HEK293 (cell line): ENCODE data around the gene PDE4D.

Experiments
- CTCF ChIA-PET: fragments of 350-600 bp; formaldehyde crosslinking; extraction: SDS; loops from one replicate; lab custom pipeline; 2021; ENCODE audit warnings: antibody characterized with exemption; lab: Yijun Ruan, JAX
- POLR2A ChIA-PET: fragments of 300-600 bp; formaldehyde crosslinking; extraction: SDS; loops from one replicate; lab custom pipeline; 2020; ENCODE audit warnings: antibody characterized with exemption, inconsistent platforms; lab: Yijun Ruan, JAX
- H3K27ac ChIP-seq: fragments of 200-500 bp; sonication (Bioruptor generic); 2 replicates; pipeline ENCODE4 v1.5.1; 2014; ENCODE audit warnings: low read depth, low read length, control low read depth, inconsistent platforms; ENCODE audit errors: extremely low read depth
- H3K36me3 ChIP-seq, 2 experiments: fragments of 200-500 bp in 1 of 2; sonication (Bioruptor generic) in 1 of 2; 1 replicate in 1 of 2; 2 replicates in 1 of 2; pipeline ENCODE4 v1.5.1; 2014 to 2017; ENCODE audit warnings: inconsistent platforms in 2 of 2, low read length in 2 of 2; ENCODE audit not compliant: control insufficient read depth in 2 of 2, insufficient read depth in 1 of 2
- H3K4me1 ChIP-seq: fragments of 200-500 bp; sonication (Bioruptor generic); 2 replicates; pipeline ENCODE4 v1.5.1; 2014; ENCODE audit warnings: mild to moderate bottlenecking, low read length, inconsistent platforms; ENCODE audit not compliant: control insufficient read depth, insufficient read depth
- H3K4me3 ChIP-seq: 2 replicates; pipeline ENCODE4 v1.5.1; 2011; ENCODE audit warnings: low read depth, mild to moderate bottlenecking, control low read depth, low read length, moderate library complexity
- H3K9me3 ChIP-seq: fragments of 200-500 bp; sonication (Bioruptor generic); 2 replicates; pipeline ENCODE4 v1.5.1; 2014; ENCODE audit warnings: low read depth, low read length, inconsistent platforms; ENCODE audit not compliant: control insufficient read depth, insufficient read depth
- EGR2 ChIP-seq: fragments of 450-650 bp; formaldehyde crosslinking; IDR thresholded peaks from 2 replicates; pipeline ENCODE4 v1.5.1; 2016; ENCODE audit warnings: low read depth, missing biosample characterization, missing genetic modification characterization
- HIC1 ChIP-seq: fragments of 450-650 bp; formaldehyde crosslinking; IDR thresholded peaks from 2 replicates; pipeline ENCODE4 v1.5.1; 2016; ENCODE audit warnings: missing biosample characterization, missing genetic modification characterization
- KLF8 ChIP-seq: fragments of 450-650 bp; formaldehyde crosslinking; IDR thresholded peaks from 2 replicates; pipeline ENCODE4 v1.5.1; 2016; ENCODE audit warnings: missing biosample characterization, missing genetic modification characterization
- PRDM6 ChIP-seq: fragments of 450-650 bp; formaldehyde crosslinking; IDR thresholded peaks from 2 replicates; pipeline ENCODE4 v1.5.1; 2017; ENCODE audit warnings: missing biosample characterization, missing genetic modification characterization
- TCF7L2 ChIP-seq: IDR thresholded peaks from 2 replicates; pipeline ENCODE4 v1.6.1; 2011; ENCODE audit warnings: low read depth, mild to moderate bottlenecking, inconsistent platforms, low read length, moderate library complexity, borderline replicate concordance
- YY2 ChIP-seq: fragments of 450-650 bp; formaldehyde crosslinking; IDR thresholded peaks from 2 replicates; pipeline ENCODE4 v1.5.1; 2016; ENCODE audit warnings: missing biosample characterization, missing genetic modification characterization
- ZBTB17 ChIP-seq: fragments of 450-650 bp; formaldehyde crosslinking; IDR thresholded peaks from 2 replicates; pipeline ENCODE4 v1.5.1; 2016; ENCODE audit warnings: missing biosample characterization, missing genetic modification characterization
- ZBTB26 ChIP-seq: fragments of 450-650 bp; formaldehyde crosslinking; optimal IDR thresholded peaks from 2 replicates; pipeline ENCODE3; 2016; ENCODE audit warnings: missing biosample characterization, mild to moderate bottlenecking, missing genetic modification characterization
- ZNF114 ChIP-seq: fragments of 450-650 bp; formaldehyde crosslinking; IDR thresholded peaks from 2 replicates; pipeline ENCODE4 v1.5.0; 2017; ENCODE audit warnings: missing biosample characterization, missing genetic modification characterization
- ZNF121 ChIP-seq: fragments of 450-650 bp; formaldehyde crosslinking; IDR thresholded peaks from 2 replicates; pipeline ENCODE4 v1.5.1; 2016; ENCODE audit warnings: missing biosample characterization, missing genetic modification characterization
- ZNF211 ChIP-seq: fragments of 450-650 bp; formaldehyde crosslinking; IDR thresholded peaks from 2 replicates; pipeline ENCODE4 v1.5.1; 2016; ENCODE audit warnings: low read depth, missing biosample characterization, missing genetic modification characterization
- ZNF214 ChIP-seq: fragments of 450-650 bp; formaldehyde crosslinking; IDR thresholded peaks from 2 replicates; pipeline ENCODE4 v1.5.1; 2017; ENCODE audit warnings: missing biosample characterization, mild to moderate bottlenecking, missing genetic modification characterization, borderline replicate concordance
- ZNF26 ChIP-seq: fragments of 450-650 bp; formaldehyde crosslinking; IDR thresholded peaks from 2 replicates; pipeline ENCODE4 v1.5.1; 2016; ENCODE audit warnings: missing biosample characterization, missing genetic modification characterization
- ZNF473 ChIP-seq: fragments of 450-650 bp; formaldehyde crosslinking; IDR thresholded peaks from 2 replicates; pipeline ENCODE4 v1.5.1; 2017; ENCODE audit warnings: missing biosample characterization, missing genetic modification characterization
- ZNF561 ChIP-seq: fragments of 450-650 bp; IDR thresholded peaks from 2 replicates; pipeline ENCODE4 v1.5.1; 2018; ENCODE audit warnings: missing biosample characterization, missing genetic modification characterization, borderline replicate concordance
- ZNF623 ChIP-seq: fragments of 450-650 bp; formaldehyde crosslinking; IDR thresholded peaks from 2 replicates; pipeline ENCODE4 v1.5.1; 2016; ENCODE audit warnings: missing biosample characterization, missing genetic modification characterization
- ZNF654 ChIP-seq: fragments of 450-650 bp; formaldehyde crosslinking; IDR thresholded peaks from 2 replicates; pipeline ENCODE4 v1.5.1; 2016; ENCODE audit warnings: low read depth, missing biosample characterization, missing genetic modification characterization
- ZNF658 ChIP-seq: fragments of 450-650 bp; formaldehyde crosslinking; IDR thresholded peaks from 2 replicates; pipeline ENCODE4; 2016; ENCODE audit warnings: missing biosample characterization, missing genetic modification characterization
- ZNF768 ChIP-seq: fragments of 450-650 bp; formaldehyde crosslinking; IDR thresholded peaks from 2 replicates; pipeline ENCODE4 v1.5.1; 2018; ENCODE audit warnings: missing biosample characterization, mild to moderate bottlenecking, missing genetic modification characterization
- ZNF785 ChIP-seq: fragments of 450-650 bp; formaldehyde crosslinking; IDR thresholded peaks from 2 replicates; pipeline ENCODE4 v1.5.1; 2016; ENCODE audit warnings: missing biosample characterization, missing genetic modification characterization
- ZNF791 ChIP-seq: fragments of 450-650 bp; formaldehyde crosslinking; IDR thresholded peaks from 2 replicates; pipeline ENCODE4 v1.5.1; 2016; ENCODE audit warnings: missing biosample characterization, missing genetic modification characterization

PDE4D gene

GRCh38 chr5:58927181-58927580 is 966.3 kb downstream of the PDE4D start:
- Histone ChIP-seq H3K36me3 (no peaks in the 10 kb centered on the region), H3K4me3 (no peak overlapping the region), H3K4me1 (peaks cover 6% of the 10 kb centered on the region), H3K27ac (no peak overlapping the region), H3K9me3 (no peaks in the 10 kb centered on the region)
- no peak for TF ChIP-seq YY2 (tag by site-specific recombination)
- no peak for TF ChIP-seq PRDM6 (tag by site-specific recombination)
- no peak for TF ChIP-seq ZNF654 (tag by site-specific recombination)
- TF ChIP-seq ZNF658 = no peak
- TF ChIP-seq ZNF791 (tag by site-specific recombination) = no peak
- no peak for TF ChIP-seq ZNF561 (tag by site-specific recombination)
- TF ChIP-seq ZNF214 (tag by site-specific recombination) = no peak
- no peak for TF ChIP-seq HIC1 (tag by site-specific recombination)
- TF ChIP-seq ZBTB26 = no peak
- TF ChIP-seq ZNF26 (tag by site-specific recombination) = no peak
- no peak for TF ChIP-seq TCF7L2
- no peak for TF ChIP-seq ZNF785
- no peak for TF ChIP-seq EGR2 (tag by site-specific recombination)
- TF ChIP-seq ZNF211 = no peak
- TF ChIP-seq ZNF114 = no peak
- TF ChIP-seq ZNF121 = no peak
- no peak for TF ChIP-seq ZNF768
- CTCF ChIA-PET = interaction anchor here (0.6 kb wide), 1 partner anchor 621 kb away, joined by 3 read pairs; no protein-coding TSS in a partner anchor
- POLR2A ChIA-PET = no interaction called here

- ChIA-PET POLR2A (no interaction called here), CTCF (no interaction called here)
Measured at GRCh38 chr5:58926541-58926935, 967.0 kb downstream of the PDE4D start.

More at GRCh38 chr5:58926541-58926935, 967.0 kb downstream of the PDE4D start:
- Histone ChIP-seq H3K36me3 (no peaks in the 10 kb centered on the region), H3K4me3 (no peak overlapping the region), H3K27ac (no peak overlapping the region), H3K4me1 (peaks cover 6% of the 10 kb centered on the region), H3K9me3 (no peaks in the 10 kb centered on the region)
- TF ChIP-seq ZNF623 (tag by site-specific recombination) (no peak), ZBTB17 (tag by site-specific recombination) (0 out of 2 replicates have a peak, but pooled peaks have one; percentile 14), KLF8 (tag by site-specific recombination) (no peak), ZNF473 (no peak)
